Heart left ventricle (tissue), 16 donors: ENCODE results near the gene RUNDC3A. TPM values are rescaled to one million over a fixed set of nuclear protein-coding genes. Genes with fewer than 3 reads are reported as not detected.

Experiments used
- ATAC-seq, 4 donors: fragments of 200-7000 bp; cut with Tn5 transposase; one replicate each; pipeline ENCODE4 v1.9.1; 2020 to 2022; ENCODE audit warnings: moderate library complexity in 4 of 4, mild to moderate bottlenecking in 3 of 4, moderate number of reproducible peaks in 1 of 4
- DNase-seq, 5 donors: peaks; one replicate each; pipeline ENCODE4 v3.0.0-alpha.2; 2020
- H3K27ac ChIP-seq, 12 donors: fragments of 200-600 bp; sonication (generic) in 4 of 12; one replicate each; pipeline versions ENCODE4 v1.5.0 to v1.8.0; 2016 to 2022; ENCODE audit warnings: mild to moderate bottlenecking in 2 of 12
- H3K27me3 ChIP-seq, 9 donors: fragments of 200-600 bp; sonication (generic) in 2 of 9; one replicate each; pipeline versions ENCODE4 v1.5.1 to v1.8.0; 2016 to 2022; ENCODE audit warnings: mild to moderate bottlenecking in 3 of 9
- H3K36me3 ChIP-seq, 9 donors: fragments of 200-600 bp; sonication (generic) in 2 of 9; one replicate each; pipeline versions ENCODE4 v1.5.0 to v1.8.0; 2018 to 2022; ENCODE audit warnings: mild to moderate bottlenecking in 2 of 9
- H3K4me1 ChIP-seq, 12 donors: fragments of 200-600 bp; sonication (generic) in 4 of 12; one replicate each; pipeline versions ENCODE4 v1.5.0 to v1.8.0; 2016 to 2022; ENCODE audit warnings: mild to moderate bottlenecking in 3 of 12
- H3K4me3 ChIP-seq, 12 donors: fragments of 200-600 bp; sonication (generic) in 4 of 12; one replicate each; pipeline versions ENCODE4 v1.5.0 to v1.8.0; 2017 to 2022; ENCODE audit warnings: mild to moderate bottlenecking in 9 of 12, moderate library complexity in 4 of 12
- H3K9me3 ChIP-seq, 12 donors: fragments of 200-600 bp; sonication (generic) in 4 of 12; one replicate each; pipeline versions ENCODE4 v1.5.0 to v1.8.0; 2016 to 2022; ENCODE audit warnings: mild to moderate bottlenecking in 1 of 12
- CTCF ChIP-seq, 12 donors: fragments of 200-600 bp; sonication (generic) in 4 of 12; IDR thresholded peaks; one replicate each; pipeline versions ENCODE4 v1.5.0 to v1.8.0; 2018 to 2022; ENCODE audit warnings: antibody characterized with exemption in 12 of 12, mild to moderate bottlenecking in 5 of 12
- POLR2A ChIP-seq, 2 donors: fragments of 450-650 bp; IDR thresholded peaks; one replicate each; pipeline ENCODE4 v1.6.1; 2017; ENCODE audit warnings: antibody characterized with exemption in 2 of 2, mild to moderate bottlenecking in 2 of 2, moderate library complexity in 2 of 2
- WGBS, 4 donors: extraction: QIAGEN DNeasy Blood & Tissue Kit in 2 of 4; methylation state at CpG; one replicate each; pipeline versions ENCODE4 v1.1.5 to v1.1.7; 2013 to 2018; 5-methylcytosine and 5-hydroxymethylcytosine counted together
- intact Hi-C, 10 donors: fragments of 100-400 bp; cut with DNase I; formaldehyde crosslinking; loops; one replicate each; pipeline versions ENCODE4 v1.11.1 to v1.14.2; 2022
- polyA plus RNA-seq, 2 donors: library from polyadenylated mRNA; stranded (reverse); fragments of 200-250 nt; gene quantifications; one replicate each; pipeline ENCODE4 v1.2.3, GENCODE V29; 2013
- total RNA-seq, 9 donors: library from RNA; depleted of rRNA in 2 of 9; stranded (reverse); fragments of >200 nt in 2 of 9; fragmentation: NEBNext Ultra II Directional in 3 of 9; extraction: Animal tissue kit (Norgen Biotek cat#: 25700) in 3 of 9; gene quantifications; one replicate each; pipeline versions ENCODE4 v1.1.0 to v1.2.4, GENCODE V29; 2016 to 2023
- donor health status: ischemic (EF 13 %, LVEDD 7.1; RV severe dilation, severe dysfunction).
- donor health status: healthy with polysubstance abuse.
- donor health status: DM: no; HTN: yes; CAD: no.
- donor health status: DM: no; HTN: no; CAD: no.
- donor health status: ischemic (EF 25% LVEDD 6.9; RV normal size, moderate dysfunction).
- donor health status: ischemic (EF 25% LVEDD 5.7; RV mildly dilated, moderate dysfunction).
- donor health status: healthy.
- donor health status: DM: yes; HTN: yes; CAD: no.
- donor health status: ischemic (EF 35%, LVEDD 5.7; RV mildly dilated, moderate dysfunction).
- donor health status: nonischemic (EF 11% LVEDD 7.7; RV severe dilation, severe dysfunction).
- donor health status: DM: yes; HTN: yes; CAD: no.
- donor health status: PGD.
- donor health status: ischemic (EF 29% LVEDD 5.4; RV normal size, mild dysfunction).
- donor health status: nonischemic (EF 23%, LVEDD 6.1; RV moderate dilation, normal function).

The RUNDC3A gene
- total and polyA plus RNA-seq, 11 donors: 0.19 to 1.3 (median 0.51) TPM; not detected in 1

GRCh38 chr17:44309472-44309871, 1.1 kb downstream of the RUNDC3A start:
- no peak for TF ChIP-seq POLR2A (IDR thresholded peaks at IDR 0.05)
- TF ChIP-seq CTCF (IDR thresholded peaks at IDR 0.05): no peak
- DNase-seq (no peak), ATAC-seq (no peak)
- no peaks in the 10 kb centered on the region for H3K36me3 ChIP-seq
- intact Hi-C loops: loop anchor here in 1 of 10 donors (5.0 kb wide), 1 partner anchor 87 kb away; no protein-coding TSS in a partner anchor
- H3K27me3 ChIP-seq: peaks cover 4 to 35% (median 18%) of the 10 kb centered on the region in 9 donors
- H3K4me3 ChIP-seq: no peak overlapping the region
- 60 to 79% (median 65%) methylated on average over 4 to 5 of the region's 5 CpGs for WGBS, 4 donors
- no peaks in the 10 kb centered on the region for H3K9me3 ChIP-seq
- H3K4me1 ChIP-seq: peaks cover 0 to 21% (median 16%) of the 10 kb centered on the region in 12 donors
- no peak overlapping the region for H3K27ac ChIP-seq

GRCh38 chr17:44310188-44310587, 1.8 kb downstream of the RUNDC3A start:
- no peak for ATAC-seq
- Histone ChIP-seq H3K27ac (no peak overlapping the region), H3K36me3 (no peaks in the 10 kb centered on the region), H3K27me3 (peaks cover 10 to 42% (median 24%) of the 10 kb centered on the region in 9 donors), H3K4me1 (peaks cover 0 to 28% (median 17%) of the 10 kb centered on the region in 12 donors), H3K4me3 (no peak overlapping the region), H3K9me3 (no peaks in the 10 kb centered on the region)
- DNase-seq: no peak
- WGBS, 4 donors: 89 to 90% (median 89%) methylated on average over 2 of the region's 2 CpGs
- TF ChIP-seq CTCF (IDR thresholded peaks at IDR 0.05): no peak
- no peak for TF ChIP-seq POLR2A (IDR thresholded peaks at IDR 0.05)
- intact Hi-C loops: loop anchor here in 1 of 10 donors (5.0 kb wide), 1 partner anchor 48 kb away; no protein-coding TSS in a partner anchor

GRCh38 chr17:44310609-44311376, 2.4 kb downstream of the RUNDC3A start:
- Histone ChIP-seq H3K4me3 (no peak overlapping the region), H3K27ac (no peak overlapping the region), H3K4me1 (peaks cover 0 to 32% (median 19%) of the 10 kb centered on the region in 12 donors), H3K36me3 (no peaks in the 10 kb centered on the region), H3K27me3 (peaks cover 15 to 47% (median 27%) of the 10 kb centered on the region in 9 donors), H3K9me3 (no peaks in the 10 kb centered on the region)
- no peak for ATAC-seq
- WGBS, 4 donors: 68 to 77% (median 73%) methylated on average over 8 to 10 of the region's 10 CpGs
- intact Hi-C loops: loop anchor here in 1 of 10 donors (5.0 kb wide), 1 partner anchor 48 kb away; no protein-coding TSS in a partner anchor
- no peak for DNase-seq
- no peak for TF ChIP-seq CTCF (IDR thresholded peaks at IDR 0.05)
- no peak for TF ChIP-seq POLR2A (IDR thresholded peaks at IDR 0.05)

GRCh38 chr17:44311562-44312181, 3.3 kb downstream of the RUNDC3A start:
- H3K27ac ChIP-seq: no peak overlapping the region
- peaks cover 22 to 49% (median 32%) of the 10 kb centered on the region in 9 donors for H3K27me3 ChIP-seq
- peaks cover 0 to 32% (median 20%) of the 10 kb centered on the region in 12 donors for H3K4me1 ChIP-seq
- ATAC-seq: no peak
- H3K4me3 ChIP-seq: no peak overlapping the region
- DNase-seq: no peak
- no peaks in the 10 kb centered on the region for H3K36me3 ChIP-seq
- TF ChIP-seq POLR2A (IDR thresholded peaks at IDR 0.05) (no peak), CTCF (IDR thresholded peaks at IDR 0.05) (no peak)
- no peaks in the 10 kb centered on the region for H3K9me3 ChIP-seq
- intact Hi-C loops: loop anchor here in 1 of 10 donors (5.0 kb wide), 1 partner anchor 49 kb away; no protein-coding TSS in a partner anchor
- 59 to 100% (median 80%) methylated on average over 1 to 5 of the region's 5 CpGs for WGBS, 4 donors
